Esophagus squamous epithelium (tissue), 4 donors: ENCODE measurements around the gene ASPM.

Experiments used
- CTCF ChIP-seq, 6 experiments: fragments of 450-650 bp in 4 of 6; fragments of 200-600 bp in 2 of 6; sonication (generic) in 2 of 6; IDR thresholded peaks; one replicate each; pipeline ENCODE4 v1.5.1; 2016 to 2019; ENCODE audit warnings: antibody characterized with exemption in 6 of 6, mild to moderate bottlenecking in 4 of 6, moderate library complexity in 4 of 6
- POLR2A ChIP-seq, 4 donors: fragments of 450-650 bp; IDR thresholded peaks; one replicate each; pipeline ENCODE4 v1.6.1; 2017; ENCODE audit warnings: antibody characterized with exemption in 4 of 4, mild to moderate bottlenecking in 4 of 4, moderate library complexity in 3 of 4

- TF ChIP-seq CTCF (IDR thresholded peaks at IDR 0.05) (no peak), POLR2A (IDR thresholded peaks at IDR 0.05) (no peak)
Observed at GRCh38 chr1:197081117-197081753, 65.2 kb downstream of the ASPM start.
